ENCODE data around the gene MRPL53. TPM values are rescaled to one million over a fixed set of nuclear protein-coding genes. Genes with fewer than 3 reads are reported as not detected.

MRPL53 gene
- polyA plus RNA-seq, 4 donors = 46.7 to 75.1 (median 54.3) TPM

DNA sequence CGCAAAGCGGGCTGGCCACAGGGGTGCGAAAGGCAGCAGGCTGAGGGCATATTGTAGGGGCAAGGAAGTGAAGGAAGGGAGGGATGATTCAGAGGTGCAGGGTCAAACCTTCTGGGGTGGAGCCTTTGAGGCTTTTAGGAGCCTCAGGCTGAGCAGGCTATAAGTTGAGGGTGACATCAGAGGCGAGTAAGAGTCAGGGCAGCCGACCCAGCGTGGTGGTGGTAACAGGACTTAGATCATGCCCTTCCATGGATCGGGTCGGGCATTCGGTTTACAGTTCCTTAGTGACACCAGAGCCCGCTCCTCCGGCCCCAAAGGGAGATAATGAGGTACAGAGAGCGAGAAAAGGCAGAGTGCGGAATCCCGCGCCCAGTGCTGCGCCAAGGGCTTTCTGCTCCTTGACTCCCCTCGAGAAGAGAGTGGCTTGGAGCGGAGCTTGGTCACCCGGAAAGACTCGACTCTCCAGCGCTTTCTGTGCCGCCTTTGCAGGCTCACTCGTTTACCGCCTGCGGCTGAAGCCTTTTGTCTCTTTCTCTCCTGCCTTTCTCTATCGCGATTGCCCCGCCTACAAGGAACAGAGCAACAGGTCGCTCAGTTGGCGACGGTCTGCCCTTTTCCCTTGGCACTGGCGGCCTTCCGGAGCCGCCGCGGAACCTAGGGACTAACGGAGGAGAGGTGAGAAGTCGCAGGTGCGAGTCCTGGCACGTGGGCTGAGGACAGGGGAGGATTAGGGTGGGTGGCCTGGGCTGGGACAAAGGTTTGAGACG, 26.2 kb upstream of the MRPL53 start:
- Histone ChIP-seq H3K9me3 (ENCODE audit: control insufficient read depth in 2 of 2, insufficient read depth in 1 of 2, low read depth in 1 of 2, low read length in 1 of 2) (no peaks in the 10 kb centered on the region), H3K4me3 (ENCODE audit: low read depth in 1 of 3, low read length in 3 of 3) (peak overlapping the region; percentile 27 to 82 (median 59)), H3K4me1 (ENCODE audit: control insufficient read depth in 3 of 3, insufficient read depth in 2 of 3, low read depth in 1 of 3, low read length in 2 of 3) (peaks cover 0 to 48% (median 0%) of the 10 kb centered on the region in 3 donors), H3K36me3 (ENCODE audit: control insufficient read depth in 3 of 3, insufficient read depth in 2 of 3, low read depth in 1 of 3, low read length in 3 of 3) (peaks cover 0 to 37% (median 0%) of the 10 kb centered on the region in 3 donors), H3K27ac (ENCODE audit: low read depth in 1 of 3, low read length in 2 of 3) (peak overlapping the region; percentile 3 to 82 (median 56)), H3K27me3 (ENCODE audit: control insufficient read depth in 3 of 3, insufficient read depth in 3 of 3, low read length in 3 of 3) (peaks cover 0 to 49% (median 0%) of the 10 kb centered on the region in 3 donors)
- FAIRE-seq = no peak
- 2 to 3% (median 2%) methylated on average over 40 to 41 of the region's 41 CpGs for WGBS, 3 donors
- DNase-seq = peak; percentile 68 to 76

DNA sequence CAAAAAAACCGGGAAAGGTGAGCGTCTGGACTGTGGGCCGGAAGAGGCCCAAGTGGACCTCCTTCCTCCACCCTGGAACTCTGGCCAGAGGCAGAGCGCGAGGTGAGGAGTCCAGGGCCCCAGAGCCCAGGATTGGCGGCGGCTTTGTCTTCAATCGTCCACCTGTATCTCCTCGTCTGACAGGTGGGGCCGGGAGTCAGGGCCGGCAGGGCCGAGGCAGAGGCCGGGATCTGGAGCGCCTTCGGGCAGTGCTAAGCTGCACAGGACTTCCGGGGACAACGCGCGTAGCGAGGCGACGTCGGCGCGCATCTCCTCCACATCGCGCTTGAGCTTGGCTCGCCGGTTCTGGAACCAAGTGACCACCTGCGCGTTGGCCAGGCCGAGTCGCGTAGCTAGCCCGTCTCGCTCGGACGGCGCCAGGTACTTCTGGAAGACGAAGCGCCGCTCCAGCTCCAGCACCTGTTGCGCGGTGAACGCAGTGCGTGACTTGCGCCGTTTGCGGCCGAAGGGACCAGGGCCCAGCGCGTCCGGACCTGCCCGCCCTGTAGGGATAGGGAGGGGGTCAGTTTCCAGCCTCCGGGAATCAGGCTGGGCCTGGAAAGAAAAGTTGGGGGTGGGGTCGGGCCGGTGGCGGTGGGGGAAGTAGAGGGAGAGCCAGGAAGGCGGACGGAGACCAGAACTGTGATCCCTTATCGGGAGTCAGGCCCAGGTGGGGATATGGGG, 25.5 kb upstream of the MRPL53 start:
- 7 to 9% (median 8%) methylated on average over 55 to 61 of the region's 61 CpGs for WGBS, 3 donors
- H3K27me3 ChIP-seq (ENCODE audit: control insufficient read depth in 3 of 3, insufficient read depth in 3 of 3, low read length in 3 of 3) = peaks cover 0 to 45% (median 0%) of the 10 kb centered on the region in 3 donors
- peak overlapping the region; percentile 27 to 82 (median 59) for H3K4me3 ChIP-seq (ENCODE audit: low read depth in 1 of 3, low read length in 3 of 3)
- H3K4me1 ChIP-seq (ENCODE audit: control insufficient read depth in 3 of 3, insufficient read depth in 2 of 3, low read depth in 1 of 3, low read length in 2 of 3) = peaks cover 0 to 48% (median 0%) of the 10 kb centered on the region in 3 donors
- no peak for FAIRE-seq
- no peaks in the 10 kb centered on the region for H3K9me3 ChIP-seq (ENCODE audit: control insufficient read depth in 2 of 2, insufficient read depth in 1 of 2, low read depth in 1 of 2, low read length in 1 of 2)
- peak overlapping the region in 2 of 3 donors; percentile 48 to 82 for H3K27ac ChIP-seq (ENCODE audit: low read depth in 1 of 3, low read length in 2 of 3)
- H3K36me3 ChIP-seq (ENCODE audit: control insufficient read depth in 3 of 3, insufficient read depth in 2 of 3, low read depth in 1 of 3, low read length in 3 of 3) = peaks cover 0 to 44% (median under 1%) of the 10 kb centered on the region in 3 donors
- DNase-seq = peak; percentile 48 to 70

DNA sequence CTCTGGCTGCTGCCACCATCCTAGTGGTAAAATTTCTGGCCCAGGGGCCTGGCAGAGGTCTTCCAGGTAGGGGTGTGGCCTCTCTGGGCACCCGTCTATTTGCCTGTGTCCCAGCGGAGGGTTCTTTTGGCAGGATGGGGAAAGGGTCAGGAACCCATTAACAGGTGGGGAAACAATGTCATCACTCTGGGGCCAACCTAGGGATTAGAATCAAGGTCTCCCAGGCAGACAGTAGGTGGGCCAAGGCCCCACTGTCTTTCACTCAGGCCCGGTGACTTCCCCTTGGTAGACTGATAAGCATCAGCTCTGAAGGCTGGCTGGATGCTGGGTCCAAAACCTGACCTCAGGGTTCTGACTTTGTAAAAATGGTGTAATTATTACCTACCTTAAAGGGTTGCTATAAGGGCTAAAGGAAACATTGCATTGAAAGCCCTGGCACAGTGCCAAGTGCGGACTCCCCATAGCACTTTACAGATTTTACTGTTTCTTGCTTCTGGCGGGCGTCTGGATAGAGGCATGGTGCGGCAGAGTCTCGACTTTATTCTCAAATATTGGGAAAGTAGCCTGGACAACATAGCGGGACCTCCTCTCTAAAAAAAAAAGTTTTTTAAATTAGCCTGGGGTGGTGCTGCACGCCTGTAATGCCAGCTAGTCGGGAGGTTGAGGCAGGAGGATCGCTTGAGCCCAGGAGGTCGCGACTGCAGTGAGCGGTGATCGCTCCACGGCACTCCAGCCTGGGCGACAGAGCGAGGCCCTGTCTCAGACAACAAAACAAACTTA, 24.7 kb upstream of the MRPL53 start:
- Histone ChIP-seq H3K9me3 (ENCODE audit: control insufficient read depth in 2 of 2, insufficient read depth in 1 of 2, low read depth in 1 of 2, low read length in 1 of 2) (no peaks in the 10 kb centered on the region), H3K4me1 (ENCODE audit: control insufficient read depth in 3 of 3, insufficient read depth in 2 of 3, low read depth in 1 of 3, low read length in 2 of 3) (peaks cover 0 to 55% (median 0%) of the 10 kb centered on the region in 3 donors), H3K27me3 (ENCODE audit: control insufficient read depth in 3 of 3, insufficient read depth in 3 of 3, low read length in 3 of 3) (peaks cover 0 to 39% (median 0%) of the 10 kb centered on the region in 3 donors), H3K4me3 (ENCODE audit: low read depth in 1 of 3, low read length in 3 of 3) (peak overlapping the region in 1 of 3 donors; percentile 82), H3K27ac (ENCODE audit: low read depth in 1 of 3, low read length in 2 of 3) (peak overlapping the region in 1 of 3 donors; percentile 82), H3K36me3 (ENCODE audit: control insufficient read depth in 3 of 3, insufficient read depth in 2 of 3, low read depth in 1 of 3, low read length in 3 of 3) (peaks cover under 1 to 52% (median 6%) of the 10 kb centered on the region in 3 donors)
- FAIRE-seq = no peak
- 57 to 78% (median 72%) methylated on average over 19 of the region's 19 CpGs for WGBS, 3 donors
- DNase-seq = peak in 1 of 2 donors; percentile 75

DNA sequence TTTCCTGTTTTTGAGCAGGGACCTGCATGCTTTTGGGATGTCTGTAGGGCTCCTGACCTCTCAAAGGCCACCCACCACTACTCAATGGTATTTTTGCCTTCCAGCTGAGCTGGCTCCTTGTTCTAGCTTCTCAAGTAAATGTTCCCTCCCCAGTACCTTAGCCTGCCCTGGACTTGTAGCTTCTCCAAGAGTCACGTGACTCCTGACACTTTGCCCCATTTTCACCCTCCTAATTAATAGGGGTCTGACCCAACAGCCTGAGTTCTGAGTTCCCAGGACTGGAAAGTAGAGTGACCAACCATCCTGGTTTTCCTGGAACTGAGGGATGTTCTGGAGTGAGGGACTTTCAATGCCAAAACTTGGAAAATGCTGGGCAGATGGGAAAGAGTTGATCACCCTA, 23.0 kb upstream of the MRPL53 start:
- 76 to 97% (median 88%) methylated on average over 1 of the region's 1 CpG for WGBS, 3 donors
- Histone ChIP-seq H3K9me3 (ENCODE audit: control insufficient read depth in 2 of 2, insufficient read depth in 1 of 2, low read depth in 1 of 2, low read length in 1 of 2) (no peaks in the 10 kb centered on the region), H3K27me3 (ENCODE audit: control insufficient read depth in 3 of 3, insufficient read depth in 3 of 3, low read length in 3 of 3) (peaks cover 0 to 33% (median 0%) of the 10 kb centered on the region in 3 donors), H3K36me3 (ENCODE audit: control insufficient read depth in 3 of 3, insufficient read depth in 2 of 3, low read depth in 1 of 3, low read length in 3 of 3) (peaks cover 13 to 66% (median 17%) of the 10 kb centered on the region in 3 donors), H3K27ac (ENCODE audit: low read depth in 1 of 3, low read length in 2 of 3) (no peak overlapping the region), H3K4me1 (ENCODE audit: control insufficient read depth in 3 of 3, insufficient read depth in 2 of 3, low read depth in 1 of 3, low read length in 2 of 3) (peaks cover 0 to 61% (median 0%) of the 10 kb centered on the region in 3 donors), H3K4me3 (ENCODE audit: low read depth in 1 of 3, low read length in 3 of 3) (no peak overlapping the region)
- DNase-seq = no peak
- no peak for FAIRE-seq

DNA sequence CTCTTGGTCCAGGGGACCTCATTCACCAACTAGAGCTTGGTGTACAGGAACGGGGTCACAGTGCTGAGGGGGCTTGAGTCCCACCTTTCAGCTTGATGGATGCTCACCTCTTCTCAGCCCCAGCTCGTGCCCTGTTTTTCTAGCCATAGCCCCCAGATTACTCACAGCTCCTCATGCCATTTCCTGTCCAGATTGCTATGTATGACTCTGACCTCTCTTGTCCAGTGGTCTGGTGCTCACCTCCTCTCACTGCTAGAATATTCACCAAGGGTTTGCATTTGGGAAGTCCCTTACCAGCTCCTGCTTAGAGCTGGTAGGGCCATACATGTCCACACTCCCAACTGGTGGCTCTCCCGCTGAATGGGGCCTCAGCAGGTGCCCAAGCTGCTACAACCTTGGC, 21.1 kb upstream of the MRPL53 start:
- 82 to 97% (median 90%) methylated on average over 3 of the region's 3 CpGs for WGBS, 3 donors
- H3K27me3 ChIP-seq (ENCODE audit: control insufficient read depth in 3 of 3, insufficient read depth in 3 of 3, low read length in 3 of 3) = peaks cover 0 to 16% (median 0%) of the 10 kb centered on the region in 3 donors
- H3K4me1 ChIP-seq (ENCODE audit: control insufficient read depth in 3 of 3, insufficient read depth in 2 of 3, low read depth in 1 of 3, low read length in 2 of 3) = peaks cover 0 to 66% (median 5%) of the 10 kb centered on the region in 3 donors
- no peak overlapping the region for H3K27ac ChIP-seq (ENCODE audit: low read depth in 1 of 3, low read length in 2 of 3)
- H3K36me3 ChIP-seq (ENCODE audit: control insufficient read depth in 3 of 3, insufficient read depth in 2 of 3, low read depth in 1 of 3, low read length in 3 of 3) = peaks cover 13 to 75% (median 17%) of the 10 kb centered on the region in 3 donors
- no peaks in the 10 kb centered on the region for H3K9me3 ChIP-seq (ENCODE audit: control insufficient read depth in 2 of 2, insufficient read depth in 1 of 2, low read depth in 1 of 2, low read length in 1 of 2)
- H3K4me3 ChIP-seq (ENCODE audit: low read depth in 1 of 3, low read length in 3 of 3) = no peak overlapping the region
- DNase-seq (no peak), FAIRE-seq (no peak)

DNA sequence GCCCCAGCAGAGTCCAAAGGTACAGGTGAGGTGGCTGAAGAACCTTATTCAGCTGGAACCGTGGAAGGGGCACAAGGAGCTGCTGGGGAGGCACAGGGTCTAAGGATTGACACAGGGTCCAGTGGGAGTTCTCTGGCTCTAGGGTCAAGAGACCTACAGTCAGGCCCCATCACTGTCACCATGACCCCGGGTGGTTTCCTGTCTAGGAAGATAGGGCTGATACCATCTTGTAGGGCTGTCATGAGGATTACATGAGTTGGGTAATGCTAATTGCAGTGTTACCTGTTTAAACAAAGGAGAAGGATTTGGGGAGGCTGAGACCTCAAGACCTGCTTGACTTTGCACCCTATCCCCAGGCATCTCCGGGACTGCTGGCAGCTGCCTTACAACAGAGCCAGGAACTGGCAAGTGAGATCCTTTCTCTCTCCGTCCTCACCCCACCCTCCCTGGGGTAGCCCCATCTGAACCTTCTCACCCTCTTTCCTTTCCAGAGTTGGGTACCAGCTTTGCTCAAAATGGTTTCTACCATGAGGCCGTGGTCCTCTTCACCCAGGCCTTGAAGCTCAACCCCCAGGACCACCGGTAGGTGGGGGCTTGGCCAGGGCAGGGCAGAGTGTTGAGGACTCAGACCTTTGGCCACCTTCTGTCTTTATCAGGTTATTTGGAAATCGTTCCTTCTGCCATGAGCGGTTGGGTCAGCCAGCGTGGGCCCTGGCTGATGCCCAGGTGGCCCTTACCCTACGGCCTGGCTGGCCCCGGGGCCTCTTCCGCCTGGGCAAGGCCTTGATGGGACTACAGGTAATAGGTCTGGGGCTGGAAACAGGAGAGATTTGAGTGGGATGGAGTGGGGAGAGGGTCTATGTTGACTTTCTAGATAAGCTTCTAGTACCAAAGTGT, 19.4 kb upstream of the MRPL53 start:
- FAIRE-seq (no peak), DNase-seq (peak in 1 of 2 donors; percentile 43)
- Histone ChIP-seq H3K36me3 (ENCODE audit: control insufficient read depth in 3 of 3, insufficient read depth in 2 of 3, low read depth in 1 of 3, low read length in 3 of 3) (peaks cover 13 to 75% (median 17%) of the 10 kb centered on the region in 3 donors), H3K27ac (ENCODE audit: low read depth in 1 of 3, low read length in 2 of 3) (peak overlapping the region in 1 of 3 donors; percentile 46), H3K27me3 (ENCODE audit: control insufficient read depth in 3 of 3, insufficient read depth in 3 of 3, low read length in 3 of 3) (peaks cover 0 to under 1% (median 0%) of the 10 kb centered on the region in 3 donors), H3K9me3 (ENCODE audit: control insufficient read depth in 2 of 2, insufficient read depth in 1 of 2, low read depth in 1 of 2, low read length in 1 of 2) (no peaks in the 10 kb centered on the region), H3K4me3 (ENCODE audit: low read depth in 1 of 3, low read length in 3 of 3) (no peak overlapping the region), H3K4me1 (ENCODE audit: control insufficient read depth in 3 of 3, insufficient read depth in 2 of 3, low read depth in 1 of 3, low read length in 2 of 3) (peaks cover 0 to 60% (median 5%) of the 10 kb centered on the region in 3 donors)
- WGBS, 3 donors = 70 to 85% (median 77%) methylated on average over 12 of the region's 12 CpGs

DNA sequence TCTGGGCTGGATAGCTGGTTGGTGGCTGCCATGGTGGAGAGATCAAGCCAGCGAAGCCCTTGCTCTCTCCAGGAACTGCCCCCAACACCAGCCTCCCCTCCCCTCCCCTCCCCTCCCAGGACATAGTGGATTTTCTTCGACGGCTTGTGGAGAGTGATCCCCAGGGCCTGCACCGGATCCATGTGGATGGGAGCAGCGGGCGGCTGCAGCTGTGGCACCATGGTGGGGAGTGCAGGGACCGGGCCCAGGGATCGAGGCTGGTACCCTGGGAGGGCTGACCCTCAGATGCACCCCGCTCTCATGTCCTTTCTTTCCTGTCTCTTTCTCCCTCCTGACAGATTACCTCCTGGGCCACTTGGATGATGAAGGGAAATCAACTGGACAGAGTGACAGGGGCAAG, 17.4 kb upstream of the MRPL53 start:
- Histone ChIP-seq H3K27me3 (ENCODE audit: control insufficient read depth in 3 of 3, insufficient read depth in 3 of 3, low read length in 3 of 3) (no peaks in the 10 kb centered on the region), H3K4me1 (ENCODE audit: control insufficient read depth in 3 of 3, insufficient read depth in 2 of 3, low read depth in 1 of 3, low read length in 2 of 3) (peaks cover 0 to 50% (median 5%) of the 10 kb centered on the region in 3 donors), H3K9me3 (ENCODE audit: control insufficient read depth in 2 of 2, insufficient read depth in 1 of 2, low read depth in 1 of 2, low read length in 1 of 2) (no peaks in the 10 kb centered on the region), H3K27ac (ENCODE audit: low read depth in 1 of 3, low read length in 2 of 3) (peak overlapping the region in 1 of 3 donors; percentile 81), H3K4me3 (ENCODE audit: low read depth in 1 of 3, low read length in 3 of 3) (no peak overlapping the region), H3K36me3 (ENCODE audit: control insufficient read depth in 3 of 3, insufficient read depth in 2 of 3, low read depth in 1 of 3, low read length in 3 of 3) (peaks cover 13 to 75% (median 17%) of the 10 kb centered on the region in 3 donors)
- no peak for DNase-seq
- FAIRE-seq = no peak
- 83 to 92% (median 89%) methylated on average over 4 to 9 of the region's 9 CpGs for WGBS, 3 donors
